NK-92 (cell line): ENCODE measurements around the gene HES1.

Experiments used
- DNase-seq: peaks from one replicate; lab custom pipeline; 2025; ENCODE audit not compliant: unreplicated experiment; lab: John Stamatoyannopoulos, UW

HES1 gene

DNA sequence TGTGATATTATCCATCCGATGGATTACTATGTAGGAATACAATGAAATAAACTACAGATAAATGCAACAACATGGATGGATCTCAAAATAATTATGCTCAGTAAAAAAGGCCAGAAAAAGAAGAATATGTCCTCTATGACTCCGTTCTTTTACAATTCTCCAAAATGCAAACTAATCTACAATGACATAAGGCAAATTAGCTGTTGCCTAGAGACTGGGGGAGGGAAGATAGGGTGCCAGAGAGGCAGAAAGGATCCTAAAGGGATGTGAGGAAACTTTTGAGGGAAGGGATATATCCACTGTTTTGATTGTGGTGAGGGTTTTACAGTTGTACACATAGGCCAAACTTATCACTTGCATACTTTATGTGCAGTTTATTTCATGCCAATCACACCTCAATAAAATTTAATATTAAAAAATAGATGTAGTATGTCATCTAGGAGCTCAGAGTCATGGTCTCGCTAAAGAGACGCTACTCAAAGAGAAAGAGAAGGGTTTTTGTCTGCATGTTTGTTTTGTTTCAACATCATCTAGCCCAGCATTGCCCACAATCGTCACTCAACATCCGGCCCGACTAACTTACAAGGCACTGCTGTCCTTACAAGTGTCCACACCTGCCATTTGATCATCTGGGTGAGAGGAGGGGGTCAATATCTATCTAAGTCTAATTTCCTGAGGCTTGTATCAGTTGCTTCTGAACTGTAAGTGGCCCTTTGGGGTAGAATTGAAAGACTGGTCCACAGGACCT, 29.5 kb downstream of the HES1 start:
- DNase-seq: no peak

- no peak for DNase-seq
These were observed 30.9 kb downstream of the HES1 start for GRCh38 chr3:194166682-194167479.

DNA sequence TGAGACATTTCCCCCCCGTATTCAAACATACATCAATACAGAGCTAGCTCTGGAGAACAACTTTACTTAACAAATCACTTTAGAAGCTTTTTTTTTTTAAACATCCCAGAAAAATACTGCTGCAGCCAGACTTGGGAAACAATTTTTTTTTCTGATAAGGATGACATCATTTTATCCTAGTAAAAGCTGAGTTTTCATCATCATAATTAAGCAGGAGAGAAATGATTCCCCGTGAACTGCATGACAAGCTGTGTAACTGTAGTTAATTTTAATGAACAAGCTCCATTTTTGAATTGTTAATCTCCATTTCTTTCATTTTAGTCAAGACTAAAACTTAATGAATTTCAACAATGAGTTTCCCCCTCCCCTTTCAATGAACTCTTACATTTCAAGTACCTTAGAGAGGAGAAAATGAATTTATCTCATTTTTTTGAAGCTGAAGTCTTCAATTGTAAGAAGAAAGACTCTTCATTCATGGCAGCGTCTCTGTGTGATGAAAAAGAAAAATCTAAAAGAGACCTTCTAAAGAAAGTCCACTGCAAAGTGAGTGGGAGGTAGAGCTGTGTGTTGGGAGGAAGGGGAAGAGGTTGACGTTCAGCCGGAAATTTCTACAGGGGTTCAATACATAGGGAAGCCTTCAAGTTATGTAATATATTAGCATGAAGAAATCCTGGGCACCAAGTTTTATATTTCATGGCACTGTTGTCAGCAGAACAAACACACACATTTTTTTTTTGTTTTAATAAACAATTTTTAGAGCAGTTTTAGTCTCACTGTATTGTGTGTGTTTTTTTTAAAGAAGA, 31.7 kb downstream of the HES1 start:
- DNase-seq: no peak

- no peak for DNase-seq
These were observed 33.0 kb downstream of the HES1 start for GRCh38 chr3:194168994-194169393.

- DNase-seq: no peak
These were observed 33.6 kb downstream of the HES1 start for GRCh38 chr3:194169595-194169994.

DNA sequence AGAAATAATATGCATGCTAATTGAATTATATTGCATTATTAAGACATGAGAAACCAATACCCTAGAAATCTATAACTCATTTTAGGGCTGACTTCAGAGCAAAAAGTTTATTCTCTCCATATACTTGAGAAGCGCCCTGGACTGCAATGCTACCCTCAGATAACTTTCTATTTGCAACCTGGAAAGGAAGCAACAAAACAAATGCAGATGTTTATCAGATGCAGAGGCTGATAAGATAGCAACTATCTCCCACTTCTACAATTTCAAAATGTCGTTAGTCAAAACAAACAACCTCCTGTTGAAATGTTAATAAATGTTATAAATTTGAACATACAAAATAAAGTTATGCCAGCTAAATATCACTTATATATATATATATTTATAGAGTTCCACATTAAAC, 34.8 kb downstream of the HES1 start:
- DNase-seq: no peak

DNA sequence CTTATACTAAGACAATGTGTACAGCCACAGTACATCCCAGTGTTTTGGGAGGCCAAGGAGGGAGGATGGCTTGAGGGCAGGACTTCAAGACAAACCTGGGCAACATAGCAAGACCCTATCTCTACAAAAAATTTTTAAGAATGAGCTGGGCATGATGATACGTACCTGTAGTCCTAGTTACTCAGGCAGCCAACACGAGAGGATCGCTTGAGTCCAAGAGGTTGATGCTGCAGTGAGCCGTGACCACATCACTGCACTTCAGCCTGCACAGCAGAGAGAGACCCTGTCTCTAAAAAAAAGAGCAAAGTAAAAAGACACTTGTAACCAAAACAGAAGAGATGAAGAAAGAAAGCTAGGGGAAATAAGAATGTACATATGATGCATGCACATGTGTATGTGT, 38.5 kb downstream of the HES1 start:
- DNase-seq: no peak

DNA sequence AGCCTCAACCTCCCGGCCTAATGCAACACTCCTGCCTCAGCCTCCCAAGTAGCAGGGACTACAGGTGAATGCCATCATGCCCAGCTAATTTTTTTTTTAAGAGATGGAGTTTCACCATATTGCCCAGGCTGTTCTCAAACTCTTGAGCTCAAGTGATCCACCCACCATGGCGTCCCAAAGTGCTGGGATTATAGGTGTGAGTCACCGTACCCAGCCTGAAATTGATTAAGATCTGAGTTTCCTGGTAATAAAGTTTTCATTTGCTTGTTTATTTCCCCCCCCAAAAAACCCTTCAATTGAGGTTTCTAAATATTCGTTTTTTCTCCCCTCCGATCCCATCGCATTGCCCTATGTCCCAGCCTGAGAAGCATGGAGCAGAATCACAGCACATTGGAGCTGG, 39.0 kb downstream of the HES1 start:
- no peak for DNase-seq

GRCh38 chr3:194176274-194176991, 40.5 kb downstream of the HES1 start:
- DNase-seq: no peak

- DNase-seq: no peak
These were observed 41.2 kb downstream of the HES1 start for GRCh38 chr3:194177141-194177540.

GRCh38 chr3:194178128-194178527, 42.2 kb downstream of the HES1 start:
- DNase-seq: no peak

DNA sequence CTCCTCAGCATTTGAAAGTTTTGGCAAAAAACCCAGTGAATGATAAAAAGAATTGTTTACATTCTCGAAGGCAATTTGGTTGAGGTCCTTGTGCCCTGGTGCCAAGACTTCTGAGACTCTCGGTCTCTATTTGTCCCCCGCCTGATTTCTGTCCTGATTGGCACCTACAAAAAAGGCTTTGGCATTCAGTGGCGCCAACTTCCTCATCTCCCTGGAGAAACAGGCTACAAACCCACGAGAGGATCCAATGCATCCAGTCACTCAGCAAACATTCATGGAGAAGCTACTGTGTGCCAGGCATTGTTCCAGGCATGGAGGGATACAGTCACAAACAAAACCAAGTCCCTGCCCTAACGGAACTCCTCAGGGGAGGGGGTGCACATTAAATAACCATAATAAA, 42.7 kb downstream of the HES1 start:
- DNase-seq: no peak

- no peak for DNase-seq
These were observed 44.6 kb downstream of the HES1 start for GRCh38 chr3:194180570-194180969.

GRCh38 chr3:194181612-194182529, 45.9 kb downstream of the HES1 start:
- DNase-seq: no peak

- no peak for DNase-seq
These were observed 47.3 kb downstream of the HES1 start for GRCh38 chr3:194183271-194183670.

GRCh38 chr3:194184265-194184751, 48.4 kb downstream of the HES1 start:
- no peak for DNase-seq

GRCh38 chr3:194184801-194185200, 48.9 kb downstream of the HES1 start:
- DNase-seq: no peak

GRCh38 chr3:194185221-194185620, 49.3 kb downstream of the HES1 start:
- no peak for DNase-seq

DNA sequence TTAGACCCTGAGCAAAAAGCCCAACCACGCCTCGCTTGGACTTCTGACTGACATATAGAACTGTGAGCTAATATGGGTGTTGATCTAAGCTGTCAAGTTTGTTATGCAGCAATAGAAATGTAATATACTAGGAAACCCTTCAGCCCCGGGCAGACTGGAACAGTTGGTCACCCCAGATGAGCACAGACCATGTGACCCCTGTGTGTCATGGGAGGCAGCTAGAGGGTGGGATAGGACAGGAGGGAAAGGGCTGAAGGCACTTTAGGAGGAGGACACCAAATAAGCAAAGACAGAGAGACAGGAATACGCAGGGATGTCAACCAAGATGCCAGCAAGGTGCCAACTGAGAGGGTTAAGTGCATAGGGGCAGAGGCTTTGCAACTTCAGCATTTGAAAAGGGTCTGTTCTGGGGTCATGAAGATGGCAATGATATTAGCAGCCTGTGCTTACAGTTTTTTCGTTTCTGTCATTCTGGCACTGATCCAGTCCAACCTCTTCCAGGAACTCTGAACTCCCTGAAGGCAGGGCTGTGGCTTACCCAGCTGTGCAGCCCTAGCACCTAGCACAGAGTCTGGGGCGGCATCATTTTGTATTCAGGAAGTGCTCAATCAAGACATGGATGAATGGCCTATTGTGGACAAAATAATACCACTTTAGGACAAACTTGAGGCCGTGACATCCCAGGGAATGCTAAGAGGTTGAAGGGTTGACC, 51.4 kb downstream of the HES1 start:
- DNase-seq: no peak
